Retinal pigment epithelial cell (primary cell): ENCODE measurements around the gene SERPINB1.
A peak's percentile ranks its signal among the peaks of the same experiment; 100 is the strongest.

Source experiments
- DNase-seq: peaks from one replicate; pipeline ENCODE4 v3.0.0-alpha.2; 2010; ENCODE audit warnings: low read depth
- H3K4me3 ChIP-seq: 2 replicates; pipeline ENCODE4 v1.5.1; 2011; ENCODE audit warnings: mild to moderate bottlenecking, low read length, control low read depth, moderate library complexity
- TF ChIP-seq, protein P1 (sequence below): conservative IDR thresholded peaks from 2 replicates; pipeline ENCODE4 v1.5.1; 2011; ENCODE audit warnings: low read depth, low read length, control low read depth, inconsistent platforms

The SERPINB1 gene

GRCh38 chr6:2877960-2878359 is 36.3 kb upstream of the SERPINB1 start:
- no peak for DNase-seq
- TF ChIP-seq, protein P1, sequence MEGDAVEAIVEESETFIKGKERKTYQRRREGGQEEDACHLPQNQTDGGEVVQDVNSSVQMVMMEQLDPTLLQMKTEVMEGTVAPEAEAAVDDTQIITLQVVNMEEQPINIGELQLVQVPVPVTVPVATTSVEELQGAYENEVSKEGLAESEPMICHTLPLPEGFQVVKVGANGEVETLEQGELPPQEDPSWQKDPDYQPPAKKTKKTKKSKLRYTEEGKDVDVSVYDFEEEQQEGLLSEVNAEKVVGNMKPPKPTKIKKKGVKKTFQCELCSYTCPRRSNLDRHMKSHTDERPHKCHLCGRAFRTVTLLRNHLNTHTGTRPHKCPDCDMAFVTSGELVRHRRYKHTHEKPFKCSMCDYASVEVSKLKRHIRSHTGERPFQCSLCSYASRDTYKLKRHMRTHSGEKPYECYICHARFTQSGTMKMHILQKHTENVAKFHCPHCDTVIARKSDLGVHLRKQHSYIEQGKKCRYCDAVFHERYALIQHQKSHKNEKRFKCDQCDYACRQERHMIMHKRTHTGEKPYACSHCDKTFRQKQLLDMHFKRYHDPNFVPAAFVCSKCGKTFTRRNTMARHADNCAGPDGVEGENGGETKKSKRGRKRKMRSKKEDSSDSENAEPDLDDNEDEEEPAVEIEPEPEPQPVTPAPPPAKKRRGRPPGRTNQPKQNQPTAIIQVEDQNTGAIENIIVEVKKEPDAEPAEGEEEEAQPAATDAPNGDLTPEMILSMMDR, result no peak
- H3K4me3 ChIP-seq, result no peak overlapping the region

DNA sequence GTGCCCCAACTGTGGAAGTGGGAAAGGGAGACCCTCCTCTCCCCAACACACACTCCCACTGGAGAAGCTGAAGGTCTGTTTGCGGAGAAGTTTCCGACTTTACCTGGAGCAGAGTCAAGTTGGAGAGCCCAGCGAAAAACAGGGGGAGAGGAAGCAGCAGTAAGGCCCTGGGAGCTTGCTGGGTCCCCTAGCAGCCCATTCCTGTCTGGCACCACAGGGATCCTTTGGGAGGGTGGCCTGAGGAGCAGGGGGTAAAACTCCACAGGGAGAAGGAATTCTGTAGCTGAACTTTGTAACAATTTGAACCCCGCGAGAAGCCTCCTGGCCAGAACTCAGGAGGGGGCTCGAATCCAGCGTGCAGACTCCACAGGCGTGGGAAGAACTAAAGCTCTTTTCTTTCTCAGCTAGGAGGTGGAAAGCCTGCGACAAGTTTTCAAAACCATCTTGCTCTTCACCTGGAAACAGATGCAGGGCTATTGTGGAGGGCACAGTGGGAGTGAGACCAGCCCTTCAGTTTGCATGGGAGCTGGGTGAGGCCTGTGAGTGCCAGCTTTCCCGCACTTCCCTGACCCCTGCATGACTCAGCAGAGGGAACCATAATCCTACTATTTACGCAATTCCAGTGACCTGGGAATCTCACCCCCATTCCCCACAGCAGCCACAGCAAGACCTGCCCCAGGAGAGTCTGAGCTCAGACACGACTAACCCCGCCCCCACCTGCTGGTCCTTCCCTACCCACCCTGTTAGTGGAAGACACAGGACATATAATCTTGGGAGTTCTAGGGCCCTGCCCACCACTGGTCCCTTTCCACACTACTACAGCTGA is 35.6 kb upstream of the SERPINB1 start:
- TF ChIP-seq, protein P1, result no peak
- H3K4me3 ChIP-seq, result no peak overlapping the region
- peak; percentile 94 for DNase-seq

DNA sequence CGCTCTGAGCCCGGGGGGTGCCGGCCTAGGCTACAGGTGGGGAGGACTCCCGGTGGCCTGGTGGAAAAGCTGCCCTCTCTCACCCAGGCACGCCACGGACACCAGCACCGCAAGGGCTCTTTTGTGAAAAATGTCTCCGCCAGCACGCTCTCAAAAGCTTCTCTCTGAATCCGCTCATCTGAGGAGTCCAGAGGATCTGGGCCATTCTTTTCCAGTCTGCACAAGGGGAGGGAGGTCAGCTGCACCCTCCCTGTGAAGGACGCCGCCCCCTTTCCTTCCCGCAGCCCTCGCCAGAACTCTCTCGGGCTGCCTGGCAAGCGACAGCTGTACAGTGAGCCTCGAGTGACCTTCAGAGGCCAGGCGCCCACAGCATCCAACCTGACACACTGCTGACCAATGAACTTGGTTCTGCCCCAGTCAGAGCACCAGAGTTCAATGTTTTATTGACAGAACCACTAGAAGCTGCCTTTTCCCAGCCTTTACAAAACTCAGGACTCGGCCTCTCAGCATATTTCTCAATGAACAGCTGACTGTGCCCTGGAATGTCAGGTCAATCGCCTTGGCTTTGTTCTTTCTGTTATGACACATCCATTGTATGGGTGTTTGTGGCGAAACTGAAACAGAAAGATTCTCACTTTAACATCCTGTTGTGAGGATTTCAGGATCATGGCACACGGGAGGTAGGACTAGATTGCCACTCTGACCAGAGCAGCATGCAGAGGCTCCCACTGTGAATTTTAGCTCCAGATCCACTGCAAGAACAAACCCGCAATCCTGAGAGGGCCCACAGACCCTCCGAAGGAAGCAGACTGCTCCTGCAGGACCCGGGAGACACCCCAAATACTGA is 34.8 kb upstream of the SERPINB1 start:
- peak overlapping the region; percentile 14 for H3K4me3 ChIP-seq
- DNase-seq, result peak; percentile 96
- TF ChIP-seq, protein P1, result no peak

GRCh38 chr6:2875359-2876191 is 33.9 kb upstream of the SERPINB1 start:
- TF ChIP-seq, protein P1, result no peak
- DNase-seq, result no peak
- peak overlapping the region; percentile 34 for H3K4me3 ChIP-seq

GRCh38 chr6:2873643-2874042 is 32.0 kb upstream of the SERPINB1 start:
- H3K4me3 ChIP-seq, result no peak overlapping the region
- TF ChIP-seq, protein P1, result no peak
- no peak for DNase-seq

GRCh38 chr6:2872423-2873358 is 31.0 kb upstream of the SERPINB1 start:
- TF ChIP-seq, protein P1, result no peak
- no peak for DNase-seq
- H3K4me3 ChIP-seq, result no peak overlapping the region
